Breast epithelium (tissue), 4 donors: Measurements from ENCODE around the gene CTNNA1. TPM values are rescaled to one million over a fixed set of nuclear protein-coding genes. Genes with fewer than 3 reads are reported as not detected.
"Not testable (repeated sequence)": the region's sequence is repeated elsewhere in the genome, so short reads cannot be mapped to it uniquely, and the experiment has no call there.

Source experiments
- DNase-seq, 2 donors: peaks; one replicate each; pipeline ENCODE4 v3.0.0-alpha.2; 2019; ENCODE audit warnings: low spot score in 2 of 2
- H3K27ac ChIP-seq, 2 donors: fragments of 200-600 bp; sonication (generic) in 1 of 2; one replicate each; pipeline ENCODE4 v1.5.1; 2016 to 2019; ENCODE audit warnings: mild to moderate bottlenecking in 1 of 2
- H3K27me3 ChIP-seq, 2 donors: fragments of 200-600 bp; sonication (generic) in 1 of 2; one replicate each; pipeline versions ENCODE4 v1.5.1 to v1.6.0; 2017 to 2019; ENCODE audit warnings: control low read depth in 1 of 2, mild to moderate bottlenecking in 1 of 2
- H3K36me3 ChIP-seq: fragments of 200-600 bp; one replicate; pipeline ENCODE4 v1.5.1; 2019
- H3K4me1 ChIP-seq, 2 donors: fragments of 200-600 bp; sonication (generic); one replicate each; pipeline ENCODE4 v1.5.1; 2016 to 2019; ENCODE audit warnings: control low read depth in 1 of 2
- H3K4me3 ChIP-seq, 3 donors: fragments of 200-600 bp; sonication (generic); 1 replicate in 2 of 3; 2 replicates in 1 of 3; pipeline ENCODE4 v1.5.1; 2016 to 2019; ENCODE audit warnings: mild to moderate bottlenecking in 3 of 3, moderate library complexity in 2 of 3
- H3K9me3 ChIP-seq, 2 donors: fragments of 200-600 bp; sonication (generic) in 1 of 2; one replicate each; pipeline ENCODE4 v1.5.1; 2016 to 2019; ENCODE audit warnings: control low read depth in 1 of 2
- CTCF ChIP-seq, 3 donors: fragments of 450-650 bp; IDR thresholded peaks; one replicate each; pipeline ENCODE4 v1.5.1; 2016 to 2017; ENCODE audit warnings: antibody characterized with exemption in 3 of 3, mild to moderate bottlenecking in 3 of 3, moderate library complexity in 3 of 3
- POLR2A ChIP-seq: fragments of 450-650 bp; IDR thresholded peaks from one replicate; pipeline ENCODE4 v1.6.1; 2016; ENCODE audit warnings: antibody characterized with exemption, mild to moderate bottlenecking, moderate library complexity
- POLR2AphosphoS5 ChIP-seq, 3 donors: sonication (generic); formaldehyde crosslinking; IDR thresholded peaks; one replicate each; pipeline ENCODE4 v1.6.1; 2017; ENCODE audit warnings: antibody characterized with exemption in 3 of 3
- intact Hi-C: fragments of 100-400 bp; cut with DNase I; formaldehyde crosslinking; loops from one replicate; pipeline ENCODE4 v1.15.1; 2023; ENCODE audit warnings: low total_unique reads
- total RNA-seq, 3 donors: library from RNA; depleted of rRNA; stranded (reverse); fragments of >200 nt; gene quantifications; one replicate each; pipeline ENCODE4 v1.1.0, GENCODE V29; 2016

Gene CTNNA1
- total RNA-seq, 3 donors from 2014 or later = 314 to 389 (median 321) TPM

GRCh38 chr5:138793575-138793974, 40.4 kb downstream of the CTNNA1 start:
- TF ChIP-seq POLR2A = no peak
- no peak for TF ChIP-seq CTCF (IDR thresholded peaks at IDR 0.05)
- TF ChIP-seq POLR2AphosphoS5 (IDR thresholded peaks at IDR 0.05) = no peak
- Histone ChIP-seq H3K36me3 (no peaks in the 10 kb centered on the region), H3K27me3 (no peaks in the 10 kb centered on the region), H3K27ac (no peak overlapping the region), H3K4me1 (no peaks in the 10 kb centered on the region), H3K4me3 (no peak overlapping the region), H3K9me3 (no peaks in the 10 kb centered on the region)
- intact Hi-C loops = no loop called here
- DNase-seq = no peak

GRCh38 chr5:138803285-138803684, 50.1 kb downstream of the CTNNA1 start:
- no peaks in the 10 kb centered on the region for H3K4me1 ChIP-seq
- no peak for TF ChIP-seq CTCF (IDR thresholded peaks at IDR 0.05)
- no peak for TF ChIP-seq POLR2AphosphoS5 (IDR thresholded peaks at IDR 0.05)
- no peak for TF ChIP-seq POLR2A
- no peaks in the 10 kb centered on the region for H3K27me3 ChIP-seq
- H3K4me3 ChIP-seq = no peak overlapping the region
- no peaks in the 10 kb centered on the region for H3K36me3 ChIP-seq
- H3K9me3 ChIP-seq = peaks cover 0 to 6% of the 10 kb centered on the region in 2 donors
- intact Hi-C loops = no loop called here
- H3K27ac ChIP-seq = no peak overlapping the region
- DNase-seq = no peak

- DNase-seq = no peak
- Histone ChIP-seq H3K27ac (no peak overlapping the region), H3K4me1 (no peaks in the 10 kb centered on the region)
Measured at GRCh38 chr5:138803935-138804334, 50.7 kb downstream of the CTNNA1 start.

GRCh38 chr5:138805096-138805495, 51.9 kb downstream of the CTNNA1 start:
- H3K9me3 ChIP-seq = peaks cover 0 to 4% of the 10 kb centered on the region in 2 donors
- intact Hi-C loops = no loop called here
- H3K27ac ChIP-seq = no peak overlapping the region
- TF ChIP-seq POLR2AphosphoS5 (IDR thresholded peaks at IDR 0.05) = no peak
- no peaks in the 10 kb centered on the region for H3K27me3 ChIP-seq
- no peak overlapping the region for H3K4me3 ChIP-seq
- H3K36me3 ChIP-seq = no peaks in the 10 kb centered on the region
- H3K4me1 ChIP-seq = no peaks in the 10 kb centered on the region
- DNase-seq = no peak

More at GRCh38 chr5:138803935-138804334, 50.7 kb downstream of the CTNNA1 start:
- Histone ChIP-seq H3K27me3 (no peaks in the 10 kb centered on the region), H3K9me3 (peaks cover 0 to 6% of the 10 kb centered on the region in 2 donors), H3K36me3 (no peaks in the 10 kb centered on the region), H3K4me3 (no peak overlapping the region)
- intact Hi-C loops = no loop called here
- TF ChIP-seq POLR2A = no peak
- no peak for TF ChIP-seq POLR2AphosphoS5 (IDR thresholded peaks at IDR 0.05)
- TF ChIP-seq CTCF (IDR thresholded peaks at IDR 0.05) = no peak

- Histone ChIP-seq H3K4me1 (no peaks in the 10 kb centered on the region), H3K27ac (no peak overlapping the region), H3K36me3 (no peaks in the 10 kb centered on the region), H3K4me3 (no peak overlapping the region), H3K27me3 (no peaks in the 10 kb centered on the region), H3K9me3 (no peaks in the 10 kb centered on the region)
- no peak for TF ChIP-seq POLR2A
- no peak for TF ChIP-seq CTCF (IDR thresholded peaks at IDR 0.05)
- TF ChIP-seq POLR2AphosphoS5 (IDR thresholded peaks at IDR 0.05) = no peak
- no peak for DNase-seq
- intact Hi-C loops = no loop called here
Measured at GRCh38 chr5:138807182-138807581, 54.0 kb downstream of the CTNNA1 start.

GRCh38 chr5:138809391-138809790, 56.2 kb downstream of the CTNNA1 start:
- no peak for TF ChIP-seq POLR2A
- no peak for TF ChIP-seq POLR2AphosphoS5 (IDR thresholded peaks at IDR 0.05)
- no peak for TF ChIP-seq CTCF (IDR thresholded peaks at IDR 0.05)
- H3K9me3 ChIP-seq = no peaks in the 10 kb centered on the region
- no peaks in the 10 kb centered on the region for H3K36me3 ChIP-seq
- no peaks in the 10 kb centered on the region for H3K4me1 ChIP-seq
- H3K27ac ChIP-seq = no peak overlapping the region
- no peak for DNase-seq
- intact Hi-C loops = no loop called here
- H3K4me3 ChIP-seq = no peak overlapping the region
- no peaks in the 10 kb centered on the region for H3K27me3 ChIP-seq

GRCh38 chr5:138810861-138811260, 57.6 kb downstream of the CTNNA1 start:
- intact Hi-C loops, DNase-seq, H3K27me3 ChIP-seq, H3K36me3 ChIP-seq, H3K9me3 ChIP-seq, H3K27ac ChIP-seq, H3K4me1 ChIP-seq, H3K4me3 ChIP-seq: not testable (repeated sequence)
